Uterus (tissue), 4 donors: ENCODE measurements around the gene KATNIP. TPM values are rescaled to one million over a fixed set of nuclear protein-coding genes. Genes with fewer than 3 reads are reported as not detected.

Source experiments
- DNase-seq, 2 donors: peaks; one replicate each; pipeline ENCODE4 v3.0.0-alpha.2; 2019 to 2020
- H3K27ac ChIP-seq, 2 donors: fragments of 200-600 bp; sonication (generic); 1 replicate in 1 of 2; 2 replicates in 1 of 2; pipeline ENCODE4 v1.5.1; 2016 to 2018
- H3K27me3 ChIP-seq, 2 donors: fragments of 200-600 bp; sonication (generic); one replicate each; pipeline ENCODE4 v1.5.1; 2018 to 2019; ENCODE audit warnings: control low read depth in 1 of 2
- H3K36me3 ChIP-seq, 2 donors: fragments of 200-600 bp; sonication (generic); one replicate each; pipeline ENCODE4 v1.5.1; 2019; ENCODE audit warnings: control low read depth in 1 of 2
- H3K4me1 ChIP-seq, 2 donors: fragments of 200-600 bp; sonication (generic); one replicate each; pipeline ENCODE4 v1.5.1; 2018 to 2019; ENCODE audit warnings: control low read depth in 1 of 2
- H3K4me3 ChIP-seq, 2 donors: fragments of 200-600 bp; sonication (generic); 1 replicate in 1 of 2; 2 replicates in 1 of 2; pipeline ENCODE4 v1.5.1; 2018 to 2019; ENCODE audit warnings: mild to moderate bottlenecking in 1 of 2
- H3K9me3 ChIP-seq, 2 donors: fragments of 200-600 bp; sonication (generic); one replicate each; pipeline ENCODE4 v1.5.1; 2019; ENCODE audit warnings: control low read depth in 1 of 2
- CTCF ChIP-seq, 4 experiments: fragments of 200-600 bp in 2 of 4; fragments of 450-650 bp in 2 of 4; sonication (generic) in 2 of 4; IDR thresholded peaks; one replicate each; pipeline ENCODE4 v1.5.1; 2016 to 2019; ENCODE audit warnings: antibody characterized with exemption in 4 of 4, mild to moderate bottlenecking in 2 of 4, moderate library complexity in 1 of 4
- POLR2A ChIP-seq, 2 donors: fragments of 450-650 bp; IDR thresholded peaks; one replicate each; pipeline ENCODE4 v1.6.1; 2016; ENCODE audit warnings: antibody characterized with exemption in 2 of 2, mild to moderate bottlenecking in 1 of 2, moderate library complexity in 1 of 2
- intact Hi-C: fragments of 100-400 bp; cut with DNase I; formaldehyde crosslinking; loops from one replicate; pipeline ENCODE4 v1.15.1; 2023; ENCODE audit warnings: low total_unique reads
- total RNA-seq, 4 donors: library from RNA; depleted of rRNA in 3 of 4; stranded (reverse); fragments of >200 nt in 3 of 4; gene quantifications; one replicate each; pipeline versions ENCODE4 v1.1.0 to v1.2.4, GENCODE V29; 2014 to 2023
- donor health status: DM: yes; HTN: yes; CAD: no.

Gene KATNIP
- total RNA-seq, 4 donors from 2014 or later: 12.1 to 42.6 (median 23.7) TPM

- Histone ChIP-seq H3K4me1 (peaks cover 3 to 18% of the 10 kb centered on the region in 2 donors), H3K27me3 (no peaks in the 10 kb centered on the region), H3K27ac (no peak overlapping the region), H3K36me3 (no peaks in the 10 kb centered on the region), H3K4me3 (peak overlapping the region in 1 of 2 donors; percentile 74), H3K9me3 (no peaks in the 10 kb centered on the region)
- DNase-seq: no peak
- intact Hi-C loops: no loop called here
- TF ChIP-seq POLR2A (IDR thresholded peaks at IDR 0.05) (no peak), CTCF (IDR thresholded peaks at IDR 0.05) (no peak)
Measured at GRCh38 chr16:27551036-27551435, 1.1 kb downstream of the KATNIP start.

GRCh38 chr16:27556471-27556870 is 6.5 kb downstream of the KATNIP start:
- intact Hi-C loops: no loop called here
- no peaks in the 10 kb centered on the region for H3K27me3 ChIP-seq
- H3K4me3 ChIP-seq: no peak overlapping the region
- H3K4me1 ChIP-seq: no peaks in the 10 kb centered on the region
- no peak for DNase-seq
- no peak overlapping the region for H3K27ac ChIP-seq
- H3K36me3 ChIP-seq: no peaks in the 10 kb centered on the region
- TF ChIP-seq CTCF (IDR thresholded peaks at IDR 0.05) (no peak), POLR2A (IDR thresholded peaks at IDR 0.05) (no peak)
- H3K9me3 ChIP-seq: no peaks in the 10 kb centered on the region

- TF ChIP-seq POLR2A (IDR thresholded peaks at IDR 0.05) (no peak), CTCF (IDR thresholded peaks at IDR 0.05) (no peak)
- Histone ChIP-seq H3K4me3 (no peak overlapping the region), H3K27ac (no peak overlapping the region), H3K36me3 (no peaks in the 10 kb centered on the region), H3K27me3 (no peaks in the 10 kb centered on the region), H3K4me1 (no peaks in the 10 kb centered on the region), H3K9me3 (no peaks in the 10 kb centered on the region)
- intact Hi-C loops: no loop called here
- DNase-seq: no peak
Measured at GRCh38 chr16:27558434-27558833, 8.5 kb downstream of the KATNIP start.

- Histone ChIP-seq H3K9me3 (no peaks in the 10 kb centered on the region), H3K4me3 (no peak overlapping the region), H3K27ac (no peak overlapping the region), H3K36me3 (no peaks in the 10 kb centered on the region), H3K4me1 (no peaks in the 10 kb centered on the region), H3K27me3 (no peaks in the 10 kb centered on the region)
- no peak for DNase-seq
- intact Hi-C loops: no loop called here
- TF ChIP-seq CTCF (IDR thresholded peaks at IDR 0.05) (no peak), POLR2A (IDR thresholded peaks at IDR 0.05) (no peak)
Measured at GRCh38 chr16:27558932-27559331, 9.0 kb downstream of the KATNIP start.

- TF ChIP-seq CTCF (IDR thresholded peaks at IDR 0.05) (no peak), POLR2A (IDR thresholded peaks at IDR 0.05) (no peak)
- intact Hi-C loops: no loop called here
- Histone ChIP-seq H3K27ac (no peak overlapping the region), H3K4me1 (no peaks in the 10 kb centered on the region), H3K27me3 (no peaks in the 10 kb centered on the region), H3K4me3 (no peak overlapping the region), H3K36me3 (no peaks in the 10 kb centered on the region), H3K9me3 (no peaks in the 10 kb centered on the region)
- no peak for DNase-seq
Measured at GRCh38 chr16:27561216-27561615, 11.3 kb downstream of the KATNIP start.
